ENCODE measurements around the gene KLHL36. TPM values are rescaled to one million over a fixed set of nuclear protein-coding genes. Genes with fewer than 3 reads are reported as not detected.

Gene KLHL36
- total and polyA plus RNA-seq, 9 of the 15 experiments (the other 6 are each of a cell fraction or from before 2014, with no cell fraction given) = 2.1 to 51.2 (median 18.5) TPM

- no peak for TF ChIP-seq TRIM28 (IDR thresholded peaks at IDR 0.05)
- TF ChIP-seq DMBX1 (CRISPR knock-in tag; IDR thresholded peaks at IDR 0.05; ENCODE audit: borderline replicate concordance) = no peak
- no peak; the same call in 1 of the 2 replicates for TF ChIP-seq LCOR (CRISPR knock-in tag; IDR thresholded peaks at IDR 0.05)
- TF ChIP-seq, protein P1, sequence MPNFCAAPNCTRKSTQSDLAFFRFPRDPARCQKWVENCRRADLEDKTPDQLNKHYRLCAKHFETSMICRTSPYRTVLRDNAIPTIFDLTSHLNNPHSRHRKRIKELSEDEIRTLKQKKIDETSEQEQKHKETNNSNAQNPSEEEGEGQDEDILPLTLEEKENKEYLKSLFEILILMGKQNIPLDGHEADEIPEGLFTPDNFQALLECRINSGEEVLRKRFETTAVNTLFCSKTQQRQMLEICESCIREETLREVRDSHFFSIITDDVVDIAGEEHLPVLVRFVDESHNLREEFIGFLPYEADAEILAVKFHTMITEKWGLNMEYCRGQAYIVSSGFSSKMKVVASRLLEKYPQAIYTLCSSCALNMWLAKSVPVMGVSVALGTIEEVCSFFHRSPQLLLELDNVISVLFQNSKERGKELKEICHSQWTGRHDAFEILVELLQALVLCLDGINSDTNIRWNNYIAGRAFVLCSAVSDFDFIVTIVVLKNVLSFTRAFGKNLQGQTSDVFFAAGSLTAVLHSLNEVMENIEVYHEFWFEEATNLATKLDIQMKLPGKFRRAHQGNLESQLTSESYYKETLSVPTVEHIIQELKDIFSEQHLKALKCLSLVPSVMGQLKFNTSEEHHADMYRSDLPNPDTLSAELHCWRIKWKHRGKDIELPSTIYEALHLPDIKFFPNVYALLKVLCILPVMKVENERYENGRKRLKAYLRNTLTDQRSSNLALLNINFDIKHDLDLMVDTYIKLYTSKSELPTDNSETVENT (CRISPR knock-in tag; IDR thresholded peaks at IDR 0.05) = no peak
- peak; percentile 67; the same call in 1 of the 2 replicates for TF ChIP-seq HDAC2 (IDR thresholded peaks at IDR 0.05)
- TF ChIP-seq, protein P2, sequence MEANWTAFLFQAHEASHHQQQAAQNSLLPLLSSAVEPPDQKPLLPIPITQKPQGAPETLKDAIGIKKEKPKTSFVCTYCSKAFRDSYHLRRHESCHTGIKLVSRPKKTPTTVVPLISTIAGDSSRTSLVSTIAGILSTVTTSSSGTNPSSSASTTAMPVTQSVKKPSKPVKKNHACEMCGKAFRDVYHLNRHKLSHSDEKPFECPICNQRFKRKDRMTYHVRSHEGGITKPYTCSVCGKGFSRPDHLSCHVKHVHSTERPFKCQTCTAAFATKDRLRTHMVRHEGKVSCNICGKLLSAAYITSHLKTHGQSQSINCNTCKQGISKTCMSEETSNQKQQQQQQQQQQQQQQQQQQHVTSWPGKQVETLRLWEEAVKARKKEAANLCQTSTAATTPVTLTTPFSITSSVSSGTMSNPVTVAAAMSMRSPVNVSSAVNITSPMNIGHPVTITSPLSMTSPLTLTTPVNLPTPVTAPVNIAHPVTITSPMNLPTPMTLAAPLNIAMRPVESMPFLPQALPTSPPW (CRISPR knock-in tag; IDR thresholded peaks at IDR 0.05) = peak; percentile 53; the same call in 1 of the 2 replicates
- TF ChIP-seq FOXP4 (CRISPR knock-in tag; IDR thresholded peaks at IDR 0.05; ENCODE audit: borderline replicate concordance) = no peak
- TF ChIP-seq, protein P3, sequence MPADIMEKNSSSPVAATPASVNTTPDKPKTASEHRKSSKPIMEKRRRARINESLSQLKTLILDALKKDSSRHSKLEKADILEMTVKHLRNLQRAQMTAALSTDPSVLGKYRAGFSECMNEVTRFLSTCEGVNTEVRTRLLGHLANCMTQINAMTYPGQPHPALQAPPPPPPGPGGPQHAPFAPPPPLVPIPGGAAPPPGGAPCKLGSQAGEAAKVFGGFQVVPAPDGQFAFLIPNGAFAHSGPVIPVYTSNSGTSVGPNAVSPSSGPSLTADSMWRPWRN (IDR thresholded peaks at IDR 0.05; ENCODE audit: low read depth) = no peak
- TF ChIP-seq, protein P4, sequence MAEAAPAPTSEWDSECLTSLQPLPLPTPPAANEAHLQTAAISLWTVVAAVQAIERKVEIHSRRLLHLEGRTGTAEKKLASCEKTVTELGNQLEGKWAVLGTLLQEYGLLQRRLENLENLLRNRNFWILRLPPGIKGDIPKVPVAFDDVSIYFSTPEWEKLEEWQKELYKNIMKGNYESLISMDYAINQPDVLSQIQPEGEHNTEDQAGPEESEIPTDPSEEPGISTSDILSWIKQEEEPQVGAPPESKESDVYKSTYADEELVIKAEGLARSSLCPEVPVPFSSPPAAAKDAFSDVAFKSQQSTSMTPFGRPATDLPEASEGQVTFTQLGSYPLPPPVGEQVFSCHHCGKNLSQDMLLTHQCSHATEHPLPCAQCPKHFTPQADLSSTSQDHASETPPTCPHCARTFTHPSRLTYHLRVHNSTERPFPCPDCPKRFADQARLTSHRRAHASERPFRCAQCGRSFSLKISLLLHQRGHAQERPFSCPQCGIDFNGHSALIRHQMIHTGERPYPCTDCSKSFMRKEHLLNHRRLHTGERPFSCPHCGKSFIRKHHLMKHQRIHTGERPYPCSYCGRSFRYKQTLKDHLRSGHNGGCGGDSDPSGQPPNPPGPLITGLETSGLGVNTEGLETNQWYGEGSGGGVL (CRISPR knock-in tag; IDR thresholded peaks at IDR 0.05) = no peak
- no peak for TF ChIP-seq PHB (CRISPR knock-in tag; IDR thresholded peaks at IDR 0.05)
- TF ChIP-seq MYC (IDR thresholded peaks at IDR 0.05; ENCODE audit: low read depth, low read length) = peak; percentile 90
- TF ChIP-seq MYC (CRISPR knock-in tag; IDR thresholded peaks at IDR 0.05; ENCODE audit: borderline replicate concordance, low read depth) = no peak
- no peak for TF ChIP-seq ZHX1 (conservative IDR thresholded peaks at IDR 0.05; ENCODE audit: low read length)
- no peak for TF ChIP-seq KAT8 (IDR thresholded peaks at IDR 0.05; ENCODE audit: low read depth)
- TF ChIP-seq ZNF668 (CRISPR knock-in tag; IDR thresholded peaks at IDR 0.05) = no peak
- no peak for TF ChIP-seq ZNF583 (CRISPR knock-in tag; IDR thresholded peaks at IDR 0.05)
Measured at GRCh38 chr16:84618581-84619460, 29.5 kb upstream of the KLHL36 start (continued).
